HG02938 (cell line): ENCODE data around the gene RFTN1.
A peak's percentile ranks its signal among the peaks of the same experiment; 100 is the strongest.

Experiments
- ATAC-seq: cut with Tn5 transposase; IDR thresholded peaks from one replicate; pipeline ENCODE4 v1.9.1; 2021; ENCODE audit warnings: mild to moderate bottlenecking, moderate library complexity; ENCODE audit not compliant: unreplicated experiment

Gene RFTN1

DNA sequence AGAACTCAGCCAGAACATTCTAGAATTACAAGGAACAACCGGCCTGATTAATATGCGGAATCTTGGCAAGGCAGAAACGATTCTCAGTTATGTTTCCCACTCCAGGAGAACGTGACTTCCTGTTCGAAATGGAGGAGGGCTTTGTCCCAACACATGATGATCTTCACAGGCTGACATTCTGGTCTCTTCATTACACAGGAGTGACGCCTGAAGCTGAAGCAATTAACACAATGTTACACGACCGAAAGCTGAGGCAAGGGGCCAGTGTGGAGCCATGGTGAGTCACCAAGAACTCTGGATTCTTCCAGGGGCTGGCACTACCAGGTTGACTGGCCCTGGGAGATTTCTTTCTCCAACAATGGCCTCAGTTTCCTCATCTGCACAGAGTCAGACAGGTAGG, 40.9 kb downstream of the RFTN1 start:
- ATAC-seq, result no peak

DNA sequence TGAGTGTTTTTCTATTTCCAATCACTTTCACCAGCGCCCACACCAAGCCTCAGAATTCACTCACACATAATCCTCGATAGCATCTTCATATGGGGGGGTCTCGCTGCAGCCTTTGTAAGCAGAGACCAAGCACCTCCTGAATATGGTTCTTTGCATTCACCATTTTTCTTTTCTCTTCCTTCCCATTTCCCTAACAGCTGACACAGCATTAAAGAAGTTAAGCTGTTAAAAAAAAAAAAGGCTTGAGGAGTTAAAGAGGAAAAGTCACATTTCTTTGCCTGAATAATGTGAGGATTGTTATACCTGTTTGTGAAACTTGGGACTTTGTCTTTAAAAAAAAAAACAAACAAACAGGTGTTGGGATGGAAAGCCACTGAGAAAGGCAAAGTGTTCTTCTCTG, 41.6 kb downstream of the RFTN1 start:
- ATAC-seq, result no peak

DNA sequence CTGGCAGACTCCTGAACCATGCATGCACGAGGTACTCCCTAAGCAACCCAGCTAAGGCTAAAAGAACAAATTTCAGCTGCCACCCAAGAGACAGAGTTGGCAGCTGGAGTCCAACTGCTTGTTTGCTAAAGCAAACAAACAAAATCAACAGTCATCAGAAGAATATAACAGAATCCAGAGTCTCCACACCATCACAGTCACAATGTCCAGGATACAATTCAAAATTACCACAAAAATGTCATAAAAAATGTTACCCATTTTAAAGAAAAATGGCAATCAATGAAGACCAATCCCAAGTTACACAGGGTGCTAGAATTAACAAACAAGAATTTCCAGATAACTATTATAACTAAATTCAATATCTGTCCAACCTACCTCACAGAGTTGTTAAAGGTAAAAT, 42.9 kb downstream of the RFTN1 start:
- no peak for ATAC-seq

DNA sequence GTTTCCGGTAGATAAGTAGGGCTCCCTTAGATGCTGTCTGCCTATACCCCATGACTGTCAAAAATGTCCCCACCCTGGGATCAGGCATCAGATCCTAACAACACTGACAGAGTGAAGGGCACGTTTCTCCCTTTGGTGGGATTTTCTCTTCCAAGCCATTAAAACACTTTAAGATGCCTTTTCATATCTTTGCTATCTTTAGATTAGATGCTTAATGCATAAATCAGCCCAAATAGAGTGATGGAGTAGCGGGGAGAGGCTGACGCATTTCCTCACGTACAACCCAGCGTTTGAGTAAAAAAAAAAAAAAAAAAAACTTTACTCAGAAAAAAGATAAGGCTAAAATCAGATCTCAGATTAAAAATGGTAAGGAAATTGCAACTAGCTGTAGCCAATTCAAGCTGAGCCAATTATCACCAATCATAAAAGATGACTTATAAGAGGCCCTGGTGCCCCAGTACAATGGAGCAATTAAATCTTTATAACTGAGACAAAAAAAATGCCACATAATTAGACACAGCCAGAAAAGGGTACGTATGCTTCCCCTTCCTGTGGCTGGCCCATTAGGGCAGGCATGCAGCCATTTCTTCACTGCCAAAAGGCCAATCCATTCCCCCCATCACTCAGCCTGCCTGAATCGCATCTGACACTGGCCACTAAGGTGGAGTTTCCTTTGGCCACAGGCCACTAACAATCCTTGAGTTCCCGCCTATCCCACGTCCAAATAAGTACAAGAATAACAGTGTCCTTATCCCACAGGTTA, 45.0 kb downstream of the RFTN1 start:
- no peak for ATAC-seq

DNA sequence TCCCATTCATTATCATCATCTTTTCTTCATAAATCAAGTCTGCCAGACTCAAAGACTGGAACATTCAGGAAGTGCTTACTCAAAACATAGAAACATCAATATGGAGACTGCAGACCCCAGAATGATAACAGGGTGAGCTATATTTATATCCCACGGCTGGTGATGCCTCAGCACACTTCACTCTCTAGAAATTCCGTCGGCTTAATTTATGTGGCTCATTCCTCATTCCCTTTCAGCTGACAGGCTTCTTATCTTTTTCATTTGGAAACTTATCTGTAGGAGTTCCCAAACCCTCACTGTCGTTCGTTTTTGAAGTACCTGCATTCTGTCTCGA, 45.5 kb downstream of the RFTN1 start:
- ATAC-seq, result no peak

DNA sequence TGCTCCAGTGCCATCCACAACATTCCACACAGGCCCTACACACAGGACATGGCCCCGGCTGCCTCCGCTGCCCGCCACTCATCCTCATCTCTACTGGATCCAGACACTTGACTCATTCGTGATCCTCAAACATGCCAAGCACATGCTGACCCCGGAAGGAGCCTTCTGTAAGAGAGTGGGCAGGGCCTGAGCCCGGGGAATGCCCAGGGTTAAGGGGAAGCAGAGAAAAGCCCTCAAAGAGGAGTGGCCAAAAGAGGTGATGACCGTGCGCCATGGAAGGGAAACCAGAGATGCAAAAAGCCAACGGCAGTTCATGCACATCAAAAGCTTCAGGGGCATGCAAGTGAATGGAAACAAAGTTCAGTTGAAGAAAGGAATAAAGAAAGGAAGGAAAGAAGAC, 46.1 kb downstream of the RFTN1 start:
- peak; percentile 77 for ATAC-seq

DNA sequence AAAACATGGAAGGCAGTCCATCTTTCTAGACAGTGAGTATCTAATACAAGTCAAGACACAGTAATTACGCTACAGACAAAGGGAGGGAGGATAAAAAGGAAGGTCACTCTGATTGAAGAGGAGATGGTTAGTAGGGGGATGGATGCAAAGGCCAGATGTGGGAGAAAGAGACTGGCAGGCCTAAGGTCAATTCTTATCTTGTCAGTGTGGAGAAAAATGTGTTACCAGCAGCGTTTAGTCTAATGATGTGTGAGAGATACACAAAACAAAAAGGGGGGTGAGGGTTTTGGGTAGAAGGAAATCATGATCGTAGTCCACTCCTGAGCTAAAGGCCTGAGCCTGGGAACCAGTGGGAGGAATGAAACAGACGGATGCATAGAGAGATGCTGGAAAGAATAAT, 46.7 kb downstream of the RFTN1 start:
- ATAC-seq, result no peak

DNA sequence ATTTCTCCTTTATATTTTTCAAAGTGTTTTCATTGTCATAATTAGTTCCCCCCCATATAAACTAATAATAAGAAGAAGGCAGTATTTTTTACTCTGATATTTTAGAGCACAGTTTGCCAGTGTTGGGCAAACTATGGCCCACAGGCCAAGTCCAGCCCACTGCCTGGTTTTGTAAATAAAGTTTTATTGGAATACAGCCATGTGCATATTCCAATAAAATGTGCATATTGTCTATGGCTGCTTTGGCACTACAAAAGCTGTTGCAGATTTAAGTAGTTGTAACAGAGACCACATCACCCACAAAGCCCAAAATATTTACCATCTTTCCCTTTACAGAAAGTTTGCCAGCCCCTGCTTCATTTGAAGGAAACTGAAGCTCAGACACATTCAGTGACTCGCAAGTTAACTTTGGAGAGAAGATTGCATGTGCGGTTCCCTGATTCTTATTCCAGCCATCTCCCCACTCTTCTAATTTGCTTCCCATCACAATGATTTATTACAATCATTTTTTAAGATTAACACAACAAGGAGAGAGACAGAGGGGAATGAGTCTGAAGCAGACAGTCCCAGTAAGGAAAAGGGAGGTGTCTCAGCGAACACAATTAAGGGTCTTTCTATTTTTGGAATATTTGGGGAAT, 48.9 kb downstream of the RFTN1 start:
- ATAC-seq, result no peak

DNA sequence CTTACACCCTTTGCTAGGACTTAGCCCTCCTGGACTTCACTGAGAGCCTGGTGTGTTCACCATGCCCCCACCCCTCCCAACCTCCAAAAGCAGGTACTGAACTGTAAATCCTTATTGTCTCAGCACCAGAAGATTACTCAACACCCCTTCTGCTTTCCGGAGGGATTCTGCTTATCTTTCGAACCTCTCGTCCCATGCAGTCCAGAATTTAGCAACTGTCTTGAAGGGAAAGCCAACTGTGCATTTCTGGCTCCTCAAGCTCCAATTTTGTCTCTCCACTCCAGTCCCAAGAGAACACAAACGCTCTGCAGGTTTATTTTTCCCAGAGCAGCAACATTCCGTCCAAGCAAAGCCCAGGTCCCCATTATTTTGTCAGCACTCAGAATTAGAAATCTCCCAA, 49.6 kb downstream of the RFTN1 start:
- no peak for ATAC-seq

DNA sequence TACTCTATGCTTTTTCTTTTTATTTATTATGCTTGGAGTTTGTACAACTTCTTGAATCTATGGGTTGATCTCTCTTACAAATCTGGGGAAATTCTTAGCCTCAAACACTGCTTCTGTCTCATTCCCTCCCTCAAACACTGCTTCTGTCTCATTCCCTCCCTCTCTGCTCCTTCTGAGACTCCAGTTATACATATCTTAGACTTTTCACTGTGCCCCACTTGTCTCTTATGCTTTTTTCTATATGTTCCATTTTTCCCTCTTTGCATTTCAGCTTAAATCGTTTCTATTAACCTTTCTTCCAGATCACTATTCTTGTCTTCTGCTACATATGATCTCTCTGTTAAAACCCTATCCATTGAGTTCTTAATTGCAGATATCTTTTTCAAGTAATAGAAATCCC, 50.4 kb downstream of the RFTN1 start:
- ATAC-seq, result no peak

DNA sequence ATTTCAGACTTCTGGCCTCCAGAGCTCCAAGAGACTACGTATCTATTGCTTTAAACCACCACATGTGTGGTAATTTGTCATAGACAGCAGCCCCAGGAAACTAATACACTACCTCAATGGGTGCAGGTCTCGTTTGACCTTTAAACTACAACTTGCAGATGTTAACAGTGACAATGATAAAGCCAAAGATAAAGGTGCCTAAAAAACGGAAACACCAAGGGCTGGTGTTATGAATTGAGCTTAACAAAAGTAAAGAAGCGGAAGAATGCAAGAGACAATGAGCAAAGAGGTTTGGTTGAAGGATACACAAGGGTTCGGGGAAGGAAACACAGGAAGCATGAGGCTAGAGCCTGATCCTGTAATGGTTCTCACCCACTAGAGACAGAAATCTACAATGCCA, 50.8 kb downstream of the RFTN1 start:
- ATAC-seq, result no peak

DNA sequence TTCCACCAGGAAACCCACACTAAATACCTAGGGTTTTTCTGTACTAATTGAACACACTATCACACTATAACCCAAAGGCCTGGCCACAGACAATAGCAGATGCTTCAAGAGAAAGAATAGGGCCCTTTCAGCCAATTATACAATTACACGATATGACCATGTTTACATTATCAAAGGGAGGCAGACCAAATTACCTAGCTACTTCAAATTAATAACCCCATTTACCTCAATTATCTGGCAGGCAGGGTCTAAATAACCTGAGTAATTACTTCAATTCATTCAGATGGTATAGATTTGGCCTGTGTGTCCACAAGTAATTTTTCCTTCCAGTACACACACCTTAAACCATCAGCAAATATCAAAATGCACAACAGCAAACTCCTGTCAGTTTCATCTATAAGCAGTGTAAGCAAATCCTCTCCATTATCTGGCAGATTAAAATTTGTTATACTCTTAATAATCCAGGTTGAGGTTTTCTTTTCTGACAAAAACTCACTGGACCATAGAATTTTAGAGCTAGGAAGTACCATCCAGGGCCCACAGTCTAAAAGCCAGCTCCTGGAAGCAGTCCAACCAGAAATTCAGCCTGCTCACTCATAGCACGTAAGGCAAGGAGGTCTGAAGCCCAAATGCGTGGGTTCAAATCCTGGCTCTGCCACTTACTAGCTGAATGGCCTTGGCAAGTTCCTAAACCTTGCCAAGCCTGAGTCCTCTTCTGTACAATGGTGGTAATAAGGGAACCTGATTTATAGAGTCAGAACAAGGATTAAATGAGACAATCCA, 51.8 kb downstream of the RFTN1 start:
- no peak for ATAC-seq

DNA sequence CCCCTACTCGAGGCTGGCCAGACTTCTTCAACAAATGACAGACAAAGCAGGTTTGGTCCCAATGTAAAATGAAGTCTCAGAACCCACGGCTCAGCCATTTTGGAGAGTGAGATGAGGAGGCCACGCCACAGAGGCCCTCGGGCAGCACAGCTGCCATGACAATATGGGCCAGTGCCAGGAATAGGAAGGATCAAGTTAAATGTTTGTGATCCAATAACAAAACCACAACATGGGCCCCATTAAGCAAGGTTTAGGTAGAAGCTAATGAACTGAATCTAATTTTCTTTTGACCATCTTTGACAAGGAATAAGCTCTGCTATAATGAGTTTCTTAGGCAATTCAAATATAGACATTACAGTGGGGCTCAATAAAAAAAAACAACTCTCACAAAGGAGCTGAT, 52.6 kb downstream of the RFTN1 start:
- ATAC-seq, result no peak

DNA sequence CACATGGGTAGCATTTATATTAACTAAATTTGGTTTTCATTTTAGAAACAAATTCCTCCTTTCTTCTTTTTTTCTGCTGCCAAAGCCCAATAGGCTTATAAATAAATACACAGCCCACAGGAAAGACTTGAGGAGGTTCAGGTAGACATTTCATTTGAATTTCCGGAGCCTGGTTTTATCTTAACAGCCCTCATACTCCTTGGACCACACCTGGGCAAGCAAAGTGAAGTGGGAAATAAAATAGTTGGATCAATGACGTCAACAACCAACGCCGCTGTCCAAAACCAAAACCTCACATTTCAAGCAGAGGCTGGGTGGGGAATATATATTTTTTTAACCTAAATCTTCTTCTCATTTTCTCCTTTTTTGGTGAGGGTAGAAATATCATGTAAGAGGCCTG, 53.2 kb downstream of the RFTN1 start:
- no peak for ATAC-seq

DNA sequence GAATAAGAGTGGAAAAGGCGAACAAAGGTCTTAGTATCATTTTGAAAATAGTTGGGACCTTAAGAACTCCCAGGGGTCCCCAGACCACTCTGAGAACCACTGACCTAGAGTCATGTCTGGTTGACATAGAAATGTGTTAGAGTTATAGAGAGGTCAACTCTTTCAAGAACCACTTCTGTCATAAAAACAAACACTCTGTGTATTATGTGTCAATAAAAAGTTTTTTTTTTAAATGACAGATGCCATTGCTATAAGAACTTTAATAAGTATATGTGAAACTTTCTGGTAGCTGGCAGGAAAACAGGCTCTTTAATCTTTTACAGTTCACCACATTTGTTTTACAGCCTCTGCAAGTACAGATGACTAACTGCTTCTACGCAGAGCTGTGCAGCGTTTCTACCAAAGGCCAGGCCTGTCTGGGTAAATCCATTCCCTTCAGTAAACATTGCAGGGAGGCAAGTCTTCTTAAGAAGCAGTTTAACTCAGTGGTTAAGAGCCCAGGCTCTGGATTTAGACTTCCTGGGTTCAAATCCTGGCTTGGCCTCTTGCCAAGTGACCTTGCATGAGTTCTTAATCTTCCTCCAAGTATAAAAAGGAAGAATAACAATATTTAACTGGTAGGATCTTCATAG, 56.6 kb downstream of the RFTN1 start:
- no peak for ATAC-seq

DNA sequence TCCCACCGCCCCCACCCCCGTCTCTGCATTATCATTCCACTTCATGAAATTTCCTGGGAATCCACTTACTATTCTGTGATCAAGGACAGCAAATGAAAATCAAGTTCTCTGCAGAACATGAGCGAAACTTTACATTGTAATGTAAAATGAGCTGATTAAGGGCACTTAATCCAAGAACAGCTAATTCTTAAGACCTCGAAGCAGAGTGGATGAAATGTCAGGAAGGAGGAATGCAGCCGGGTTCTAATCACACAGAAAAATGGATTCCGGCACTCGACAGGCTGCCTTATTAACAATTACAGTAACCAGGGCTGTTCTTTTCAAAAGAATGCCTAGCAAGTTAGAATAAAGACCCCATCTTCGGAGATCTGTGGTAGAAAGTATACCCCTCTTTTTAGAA, 57.5 kb downstream of the RFTN1 start:
- ATAC-seq, result no peak

DNA sequence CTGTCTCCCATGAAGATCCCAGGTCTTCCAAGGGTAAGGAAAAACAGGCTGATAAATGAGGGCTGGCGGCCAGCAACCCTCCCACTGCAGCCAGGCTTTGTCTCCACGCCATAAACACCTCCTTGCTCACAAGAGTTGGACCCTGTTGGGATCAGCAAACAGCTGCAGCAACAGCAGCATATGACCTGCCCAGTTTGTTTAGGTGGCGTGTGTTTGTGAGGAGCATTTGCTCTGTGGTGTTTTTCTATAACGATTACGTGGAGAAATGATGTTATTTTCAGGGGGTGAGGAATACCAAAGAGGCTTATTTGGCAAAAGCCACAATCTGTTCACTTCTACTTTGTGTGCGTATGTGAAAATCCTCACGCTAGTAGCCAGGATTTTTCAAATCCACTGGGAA, 58.5 kb downstream of the RFTN1 start:
- no peak for ATAC-seq

DNA sequence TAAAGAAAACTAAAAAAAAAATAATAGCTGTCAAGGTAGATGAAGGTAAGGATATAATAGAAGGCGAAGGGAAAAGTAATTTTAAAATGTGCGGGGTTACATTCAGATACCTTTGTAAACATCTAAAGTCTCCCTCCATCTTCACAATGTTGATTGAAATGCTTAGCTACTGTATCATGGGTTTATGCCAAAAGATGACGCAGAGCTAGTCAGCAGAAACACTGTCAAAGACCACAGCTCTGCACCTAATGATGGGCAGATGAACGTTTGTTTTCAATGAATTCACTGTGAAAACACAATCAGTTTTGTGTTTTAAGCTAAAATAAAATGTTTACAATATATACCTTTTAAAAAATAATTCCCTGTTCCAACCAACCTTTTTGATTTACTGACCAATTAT, 61.2 kb downstream of the RFTN1 start:
- ATAC-seq, result no peak

DNA sequence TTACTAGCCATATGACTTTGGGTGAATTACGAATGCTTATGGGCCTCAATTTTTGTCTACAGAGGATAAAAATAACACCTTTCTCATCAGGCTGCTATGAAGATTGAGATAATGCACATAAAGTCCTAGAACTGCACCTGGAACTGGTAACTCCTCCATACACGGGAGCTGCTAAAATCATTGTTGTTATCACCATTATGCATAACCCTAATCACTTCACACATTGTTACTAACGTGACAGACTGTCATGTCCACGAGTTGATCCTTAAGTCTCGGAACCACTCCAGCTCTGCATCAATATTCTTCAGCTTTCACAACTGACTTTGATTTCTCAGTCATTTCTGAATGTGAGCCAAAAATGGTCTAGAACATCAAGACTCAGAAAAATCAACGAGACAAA, 64.1 kb downstream of the RFTN1 start:
- no peak for ATAC-seq

DNA sequence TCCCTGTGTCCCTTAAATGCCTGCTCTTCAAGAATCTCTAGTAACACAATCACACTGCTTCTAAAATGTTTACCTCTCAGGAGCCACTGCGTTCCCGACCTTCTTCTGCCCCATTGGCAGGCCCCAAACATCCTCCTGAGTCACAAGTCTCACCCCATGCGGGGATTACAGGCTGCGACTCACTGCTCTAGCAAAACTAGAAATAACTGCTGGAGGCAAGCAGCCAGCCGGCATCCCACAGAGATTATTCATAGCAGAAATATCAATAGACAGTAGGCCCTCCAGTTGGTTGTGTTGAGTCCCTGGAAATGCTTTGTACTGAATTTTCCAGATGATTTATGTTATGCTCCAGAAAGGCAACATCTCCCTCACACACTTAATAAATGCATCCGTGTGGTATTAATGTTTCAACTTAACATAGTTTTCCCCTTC, 64.8 kb downstream of the RFTN1 start:
- no peak for ATAC-seq

DNA sequence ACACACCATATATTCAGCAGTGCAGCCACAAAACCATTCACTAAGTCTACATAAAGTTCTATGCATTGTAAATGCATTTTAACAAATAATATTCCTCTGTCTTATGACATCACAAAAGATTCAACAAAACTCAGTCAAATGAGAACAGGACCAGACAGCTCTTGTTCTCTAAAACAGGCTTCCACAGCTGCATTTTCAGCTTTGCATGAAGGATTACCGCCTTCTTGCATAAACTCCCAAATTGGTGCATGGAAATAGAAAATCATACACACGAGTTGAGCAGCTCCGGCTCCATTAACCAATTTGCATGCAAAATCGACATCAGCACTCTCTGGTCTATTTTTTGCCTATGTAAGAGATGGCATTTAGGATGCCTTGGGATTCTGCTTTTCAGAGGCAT, 66.4 kb downstream of the RFTN1 start:
- no peak for ATAC-seq

DNA sequence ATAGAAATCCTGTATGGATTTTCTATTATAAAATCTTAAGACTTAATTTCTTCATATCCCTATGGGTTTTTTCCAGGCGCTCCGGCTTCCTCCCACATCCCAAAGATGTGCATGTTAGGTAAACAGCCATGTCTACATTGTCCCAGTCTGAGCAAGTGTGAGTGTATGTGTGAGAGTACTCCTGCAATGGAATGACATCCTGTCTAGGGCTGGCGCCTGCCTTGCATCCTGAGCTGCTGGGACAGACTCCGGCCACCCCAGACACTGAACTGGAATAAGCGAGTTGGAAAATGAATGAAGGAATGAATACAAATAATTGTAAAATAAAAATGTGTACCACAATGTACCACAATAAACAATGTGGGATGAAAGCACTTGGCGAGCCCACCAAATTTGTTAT, 69.2 kb downstream of the RFTN1 start:
- no peak for ATAC-seq
